GM18907 (cell line): ENCODE results near the gene ALOX15B.

Experiments used
- ATAC-seq: cut with Tn5 transposase; IDR thresholded peaks from one replicate; pipeline ENCODE4 v1.9.1; 2021; ENCODE audit warnings: mild to moderate bottlenecking, moderate library complexity; ENCODE audit not compliant: unreplicated experiment

The ALOX15B gene

DNA sequence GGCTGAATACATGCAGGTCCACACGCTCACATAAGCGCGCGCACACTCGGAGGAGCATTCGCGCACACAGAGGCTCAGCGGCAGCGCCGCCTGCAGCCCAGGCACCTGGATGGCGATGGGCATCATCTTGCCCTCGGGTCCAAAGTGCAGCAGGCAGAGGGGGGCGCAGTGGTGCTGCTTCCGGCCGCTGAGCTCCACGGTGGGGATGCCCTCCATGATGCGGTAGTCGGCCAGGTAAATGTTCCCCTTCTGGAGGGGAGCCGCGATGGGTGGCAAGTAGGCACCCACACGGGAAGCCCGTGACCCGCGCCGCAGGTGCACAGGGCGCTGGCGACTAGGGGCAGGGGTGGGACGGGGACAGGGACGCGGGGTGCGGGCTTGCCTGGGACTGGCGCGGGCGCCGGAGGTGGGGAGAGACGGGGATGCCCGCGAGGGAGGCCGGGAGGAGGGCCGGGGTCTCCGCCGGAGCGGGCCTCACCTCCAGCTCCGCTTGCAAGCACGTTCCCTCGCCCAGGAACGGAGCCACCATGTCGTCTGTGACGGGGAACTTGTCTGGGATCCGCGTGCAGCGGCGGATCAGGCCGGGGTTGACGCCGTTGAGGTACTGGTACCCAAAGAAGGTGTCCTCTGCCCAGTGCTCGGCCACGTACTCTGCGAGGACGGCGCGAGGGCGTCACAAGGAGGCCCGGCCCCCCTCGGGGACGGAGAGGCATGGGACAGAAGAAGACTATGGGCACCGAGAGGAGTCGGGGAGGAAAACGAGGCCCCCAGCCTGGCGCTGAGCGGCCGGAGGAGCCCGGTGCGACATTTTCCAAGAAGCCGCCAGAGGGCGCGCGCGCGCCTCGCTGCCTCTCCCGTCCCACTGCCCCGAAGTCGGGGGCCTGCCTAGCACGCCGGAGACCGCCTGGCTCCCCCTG lies 40.7 kb downstream of the ALOX15B start:
- ATAC-seq = peak; percentile 68

DNA sequence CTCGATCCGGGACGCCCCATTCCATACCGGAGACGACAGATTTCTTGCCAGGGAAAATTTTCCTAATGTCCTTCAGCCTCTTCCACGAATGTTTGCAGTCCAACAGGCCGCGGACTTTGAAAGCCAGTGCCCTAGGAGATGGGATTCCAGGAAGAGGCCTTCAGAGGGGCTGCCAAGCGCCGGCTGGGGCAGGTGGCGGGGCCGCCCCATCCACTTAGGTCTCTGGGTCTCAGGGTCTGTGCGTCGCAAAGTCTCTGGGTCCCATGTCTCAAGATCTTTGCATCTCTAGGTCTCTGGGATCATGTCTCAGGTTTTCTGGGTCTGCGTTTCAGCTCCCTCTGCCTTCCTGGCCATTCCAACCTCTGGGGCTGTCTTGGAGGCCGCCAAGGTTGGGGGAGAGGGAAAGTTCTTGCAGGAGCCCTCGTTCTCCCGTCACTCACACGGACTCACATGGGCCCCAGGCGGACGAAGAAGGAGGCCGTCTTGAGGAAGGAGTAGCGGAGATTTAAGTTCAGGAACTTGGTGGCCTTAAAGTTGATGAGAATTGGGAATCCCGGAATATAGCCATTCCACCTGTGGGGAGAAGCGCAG lies 41.4 kb downstream of the ALOX15B start:
- no peak for ATAC-seq

DNA sequence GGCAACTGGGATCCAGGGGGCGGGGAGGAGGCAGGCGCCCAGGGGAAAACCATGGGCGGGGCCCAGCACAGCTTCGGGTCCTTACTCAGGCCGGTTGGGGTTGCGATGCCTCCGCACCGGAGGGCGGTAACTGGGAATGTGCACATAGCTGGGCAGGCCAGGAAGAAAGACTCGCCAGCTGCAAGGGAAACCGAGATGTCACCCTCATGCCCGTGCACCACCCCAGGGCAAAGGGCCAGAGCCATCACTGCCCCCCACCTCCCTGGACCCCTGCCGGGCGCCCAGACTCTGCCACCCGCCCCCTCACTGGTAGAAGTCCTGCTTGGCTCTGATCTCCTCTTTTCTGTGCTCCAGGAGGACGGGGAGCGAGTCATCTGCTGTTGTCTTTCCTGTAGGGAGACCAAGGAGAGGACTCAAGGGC lies 42.0 kb downstream of the ALOX15B start:
- ATAC-seq = no peak

DNA sequence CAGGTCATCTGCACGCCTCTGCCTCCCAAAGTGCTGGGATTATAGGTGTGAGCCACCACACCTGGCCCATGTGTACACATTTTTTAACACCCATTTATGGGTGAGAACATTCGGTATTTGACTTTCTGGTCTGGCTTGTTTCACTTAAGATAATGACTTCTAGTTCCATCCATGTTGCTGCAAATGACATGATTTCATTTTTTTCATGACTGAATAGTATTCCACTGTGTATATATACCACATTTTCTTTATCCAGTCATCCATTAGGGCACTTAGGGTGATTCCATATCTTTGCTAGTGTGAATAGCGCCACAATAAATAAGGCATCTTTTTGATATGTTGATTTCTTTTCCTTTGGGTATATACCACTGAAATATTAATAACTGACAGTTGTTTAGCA lies 43.0 kb downstream of the ALOX15B start:
- no peak for ATAC-seq

DNA sequence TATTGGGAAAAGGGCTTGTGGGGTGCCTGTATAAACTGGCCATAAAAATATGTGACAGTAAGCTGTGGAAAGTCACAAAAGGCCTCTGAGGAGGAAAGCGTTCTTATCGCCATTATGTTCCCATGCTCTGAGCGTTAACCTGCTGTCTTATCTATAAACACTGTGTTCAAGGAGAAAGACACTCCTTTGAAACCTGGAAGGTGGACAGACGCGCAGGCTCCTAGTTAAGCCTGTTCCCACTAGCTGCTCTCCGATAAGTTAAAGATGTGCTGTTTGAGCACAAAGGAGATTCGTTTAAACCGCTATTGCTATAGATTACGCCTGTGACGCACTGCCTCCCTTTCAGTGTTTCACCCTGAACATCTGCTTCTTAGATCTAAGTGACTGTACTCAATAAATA lies 43.4 kb downstream of the ALOX15B start:
- no peak for ATAC-seq

DNA sequence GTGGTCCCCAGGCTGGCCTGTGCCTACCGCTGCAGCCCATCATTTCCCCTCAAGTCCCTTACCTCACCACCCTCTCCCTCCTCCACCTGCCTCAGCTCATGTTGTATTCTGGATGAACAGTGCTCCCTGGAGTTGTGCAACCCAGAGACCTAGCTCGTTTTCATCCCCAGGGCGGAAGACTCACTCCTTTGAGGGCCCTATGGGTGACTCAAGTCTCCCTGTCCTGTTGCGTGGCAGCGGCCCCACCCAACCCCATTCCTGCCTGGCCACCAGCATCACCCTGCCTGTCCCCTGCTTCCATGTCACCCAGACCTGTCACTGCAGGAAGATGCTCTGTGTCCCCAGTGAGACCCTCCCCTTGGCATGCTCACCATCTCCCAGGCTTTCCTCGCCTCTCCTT lies 45.4 kb downstream of the ALOX15B start:
- no peak for ATAC-seq

DNA sequence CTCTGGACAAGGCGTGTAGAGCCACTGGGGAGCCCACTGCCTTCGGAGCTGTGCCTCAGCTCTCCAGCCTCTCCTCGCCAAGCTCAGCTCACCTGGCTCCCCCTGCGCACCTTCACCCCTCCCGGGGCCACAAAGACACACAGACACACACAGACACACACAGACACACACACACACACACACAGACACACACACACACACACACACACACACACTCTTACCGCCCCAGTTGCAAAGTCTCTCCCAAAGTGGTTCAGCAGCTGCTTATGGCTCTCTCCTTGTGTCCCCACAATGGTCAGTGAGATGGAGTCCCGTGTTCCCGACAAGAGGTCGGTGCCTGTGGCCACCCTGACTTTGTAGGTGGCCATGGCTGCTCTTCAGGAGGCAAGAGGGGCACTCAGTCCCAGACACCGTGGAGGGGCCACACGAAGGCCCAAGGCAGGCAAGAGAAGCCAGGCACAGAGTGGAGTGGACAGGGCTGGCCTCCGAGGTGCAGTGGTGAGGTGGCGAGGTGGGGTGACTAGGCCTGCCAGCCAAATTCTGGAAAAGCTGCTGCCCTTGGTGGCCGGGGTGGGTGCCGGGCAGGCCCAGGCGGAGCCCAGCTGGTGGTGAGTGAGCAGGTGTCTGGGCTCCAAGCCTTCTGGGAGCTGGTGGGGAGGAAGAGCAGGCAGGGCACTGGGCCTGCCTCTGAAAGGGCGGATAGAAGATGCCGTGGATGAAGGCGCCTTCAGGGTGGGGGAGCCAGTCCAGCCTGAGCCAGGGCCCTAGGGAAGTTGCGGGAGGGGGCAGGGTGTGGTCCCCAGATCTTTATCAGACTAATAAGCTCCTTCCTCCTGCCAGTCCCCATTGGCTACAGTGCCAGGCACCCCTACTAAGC lies 48.5 kb downstream of the ALOX15B start, which contains the start of gene ALOX12B:
Gene ALOX12B (minus strand): TSS at position 642 of the 877 bp plus-strand sequence. CDS start 274 bp downstream, at position 368.
- no peak for ATAC-seq

DNA sequence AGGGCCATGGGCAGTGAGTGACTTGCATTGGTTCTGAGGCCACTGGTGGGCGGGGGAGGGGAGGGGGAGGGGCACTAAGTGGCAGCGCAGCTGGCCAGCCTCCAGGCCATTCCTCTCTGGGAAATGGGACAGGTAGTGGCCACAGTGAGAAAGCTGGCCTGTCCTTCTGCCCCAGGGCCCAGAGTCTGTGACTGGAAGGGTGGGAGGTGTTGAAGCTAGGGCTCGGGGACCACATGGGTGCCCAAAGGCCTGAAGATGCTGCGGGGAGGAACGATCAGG lies 49.0 kb downstream of the ALOX15B start:
- no peak for ATAC-seq

DNA sequence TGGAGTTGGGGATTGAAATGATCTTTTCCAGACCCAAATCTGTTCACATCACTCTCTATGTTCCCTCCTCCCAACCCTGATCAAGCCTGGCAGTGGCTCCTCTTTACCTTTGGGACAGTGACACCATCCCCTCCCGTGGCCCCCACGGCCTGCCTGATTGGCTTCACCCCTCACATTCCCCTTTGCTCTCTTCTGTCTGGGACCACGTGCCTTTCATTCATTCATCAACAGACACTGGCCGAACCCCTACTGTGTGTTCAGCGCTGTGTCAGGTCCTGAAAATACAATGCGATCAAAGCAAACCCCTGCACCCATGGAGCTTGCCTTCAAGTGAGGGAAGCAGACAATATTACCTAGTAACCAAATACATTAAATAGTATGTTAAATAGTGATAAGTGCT lies 50.9 kb downstream of the ALOX15B start:
- ATAC-seq = no peak

DNA sequence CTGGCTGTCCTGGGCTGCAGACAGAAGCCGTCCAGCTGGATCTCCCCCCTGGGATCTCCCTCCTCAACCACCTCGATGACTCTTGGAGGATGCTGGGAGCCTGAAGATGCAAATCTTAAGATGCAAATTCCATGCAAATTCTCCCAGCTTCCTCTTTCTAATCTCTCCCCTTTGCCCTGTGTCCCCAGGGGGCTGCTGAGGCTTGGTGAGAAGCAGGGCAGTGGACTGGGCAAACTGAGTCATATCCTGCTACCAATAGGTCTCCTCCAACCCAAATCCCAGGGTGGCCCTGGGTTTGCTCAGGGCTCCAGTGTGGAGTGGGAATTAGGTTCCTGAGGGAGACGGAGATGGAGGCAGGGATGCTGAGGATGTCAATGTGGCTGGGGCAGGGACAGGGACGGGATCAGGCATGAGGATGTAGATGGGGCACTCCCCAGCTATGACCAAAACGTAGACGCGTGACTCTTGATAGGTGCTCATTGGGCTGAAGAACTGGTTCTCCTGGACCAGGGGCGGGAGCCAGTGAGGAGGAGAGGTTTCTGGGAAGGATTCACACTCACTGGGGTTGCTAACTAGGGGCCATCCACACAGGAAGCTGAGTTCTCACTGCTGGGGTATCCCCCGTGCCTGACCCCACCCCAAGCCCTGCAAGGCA lies 52.3 kb downstream of the ALOX15B start:
- ATAC-seq = peak; percentile 63

DNA sequence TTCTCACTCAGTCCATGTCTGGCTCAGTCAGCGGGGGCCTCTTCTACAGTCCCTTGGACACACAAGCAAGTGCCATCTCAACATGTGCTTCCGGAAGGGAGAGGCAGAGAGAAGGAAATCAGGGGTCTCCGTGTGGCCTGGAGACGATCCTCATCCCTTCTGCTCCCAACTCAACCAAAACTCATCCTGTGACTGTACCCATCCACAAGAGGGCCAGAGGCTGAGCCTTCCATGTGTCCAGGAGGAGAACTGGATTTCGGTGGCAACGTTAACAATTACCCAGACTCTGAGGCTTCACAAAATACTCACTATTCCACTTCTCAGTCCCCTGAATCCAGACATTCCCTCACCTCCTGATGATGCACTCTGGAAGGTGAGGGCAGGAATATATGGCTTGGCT lies 56.5 kb downstream of the ALOX15B start:
- ATAC-seq = no peak

DNA sequence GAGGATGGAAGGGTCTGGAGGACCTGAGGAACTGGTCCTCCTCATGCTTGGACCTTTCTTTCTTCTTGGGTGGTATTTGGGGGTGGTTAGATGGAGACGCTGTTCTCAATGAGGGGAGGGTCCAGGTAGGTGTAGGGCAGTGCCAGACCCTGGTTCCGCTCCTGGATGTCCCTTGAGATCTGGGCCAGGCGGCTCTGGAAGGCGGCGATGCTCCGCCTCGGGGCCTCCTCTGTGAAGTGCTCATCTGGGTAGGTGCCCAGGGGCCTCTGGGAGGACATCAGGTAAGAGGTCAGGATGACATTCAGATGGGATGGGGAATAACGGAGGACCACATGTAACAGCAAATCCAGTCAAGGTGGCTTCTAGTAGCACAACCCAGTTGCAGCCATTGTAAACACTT lies 57.7 kb downstream of the ALOX15B start:
- no peak for ATAC-seq
